ENCODE data around the gene HOXB6.

The HOXB6 gene

DNA sequence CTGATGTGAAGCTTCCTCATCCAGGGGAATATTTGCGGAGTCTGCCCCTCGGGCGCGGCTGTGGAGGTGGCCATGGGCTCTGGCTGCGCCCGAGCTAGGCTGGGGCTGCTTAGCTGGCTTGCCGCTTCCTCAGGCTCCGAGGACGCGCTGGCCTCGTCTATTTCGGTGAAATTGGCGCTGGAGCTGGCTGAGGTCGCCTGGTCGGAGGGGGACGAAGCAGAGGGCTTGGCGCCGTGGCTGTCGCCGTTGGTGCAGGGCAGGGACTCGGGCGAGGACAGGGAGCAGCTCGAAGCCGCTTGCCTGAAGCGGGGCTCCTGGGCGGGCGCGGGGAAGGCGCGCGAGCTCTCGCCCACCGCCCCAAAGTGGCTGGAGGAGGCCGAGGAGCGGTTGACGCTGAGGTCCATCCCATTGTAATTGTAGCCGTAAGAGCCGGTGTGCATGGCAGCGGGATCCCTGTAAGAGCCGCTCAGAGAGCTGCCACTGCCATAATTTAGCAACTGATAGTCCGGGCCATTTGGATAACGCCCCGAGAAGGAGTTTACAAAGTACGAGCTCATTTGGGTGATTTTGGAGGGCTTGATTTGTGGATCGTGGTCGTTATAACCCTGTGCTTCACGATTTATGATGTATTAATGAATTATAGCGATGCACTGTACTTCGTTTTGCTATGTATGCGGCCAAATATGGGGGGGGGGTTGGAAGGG is 11.5 kb downstream of the HOXB6 start, which contains the start of gene HOXB5:
Gene HOXB5 (minus strand): TSS at position 654 of the 704 bp plus-strand sequence. CDS start 97 bp downstream, at position 557.
- Mint-ChIP-seq H3K27ac (no peak within 1 kb of the TSS), H3K9me3 (no peaks in the 10 kb centered on the region), H3K4me3 (peak within 1 kb of the TSS; percentile 83), H3K36me3 (ENCODE audit: low read depth) (peaks cover 2% of the 10 kb centered on the region), H3K27me3 (ENCODE audit: low read depth) (peaks cover 89% of the 10 kb centered on the region), H3K4me1 (ENCODE audit: low read depth) (peaks cover 44% of the 10 kb centered on the region)
- DNase-seq (ENCODE audit: low spot score) = no peak

DNA sequence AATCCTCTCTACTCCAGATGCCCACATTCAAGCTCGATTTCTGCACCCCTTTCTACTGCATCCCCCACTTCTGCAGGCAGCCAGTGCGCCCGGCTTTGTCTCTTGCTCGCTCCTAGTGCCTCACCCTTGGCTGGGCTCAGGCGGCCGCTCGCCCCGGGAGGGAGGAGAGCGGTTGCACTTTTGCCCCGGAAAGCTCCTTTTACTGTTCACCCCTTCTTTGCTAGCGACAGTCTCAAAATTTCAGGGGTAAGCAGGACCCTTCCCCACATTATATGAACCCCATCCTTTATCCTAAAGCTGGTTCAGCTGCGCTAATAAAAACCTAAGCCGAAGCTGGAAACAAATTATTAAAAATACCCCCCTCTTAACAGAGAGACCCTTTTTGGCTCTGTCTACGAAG is 12.2 kb downstream of the HOXB6 start:
- H3K9me3 Mint-ChIP-seq = no peaks in the 10 kb centered on the region
- no peak for DNase-seq (ENCODE audit: low spot score)
- H3K4me3 Mint-ChIP-seq = peak overlapping the region; percentile 83
- no peak overlapping the region for H3K27ac Mint-ChIP-seq
- peaks cover 89% of the 10 kb centered on the region for H3K27me3 Mint-ChIP-seq (ENCODE audit: low read depth)
- peaks cover 2% of the 10 kb centered on the region for H3K36me3 Mint-ChIP-seq (ENCODE audit: low read depth)
- H3K4me1 Mint-ChIP-seq (ENCODE audit: low read depth) = peaks cover 41% of the 10 kb centered on the region

DNA sequence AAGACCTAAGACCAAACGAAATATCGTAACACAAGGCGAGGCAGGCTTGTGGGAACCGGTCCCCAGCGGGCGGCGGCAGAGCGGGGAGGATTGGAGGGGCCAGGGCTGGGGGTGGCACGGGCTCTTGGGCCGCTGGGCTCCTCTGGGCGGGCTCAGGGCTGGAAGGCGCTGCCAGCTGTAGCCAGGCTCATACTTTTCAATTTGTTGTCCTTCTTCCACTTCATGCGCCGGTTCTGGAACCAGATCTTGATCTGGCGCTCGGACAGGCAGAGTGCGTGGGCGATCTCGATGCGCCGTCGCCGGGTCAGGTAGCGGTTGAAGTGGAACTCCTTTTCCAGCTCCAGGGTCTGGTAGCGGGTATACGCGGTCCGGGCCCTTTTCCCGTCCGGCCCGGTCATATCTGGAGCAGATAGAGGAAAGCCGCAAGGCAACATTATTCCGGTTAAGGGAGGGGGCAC is 12.7 kb downstream of the HOXB6 start:
- Mint-ChIP-seq H3K4me3 (peak overlapping the region; percentile 28), H3K36me3 (ENCODE audit: low read depth) (peaks cover 2% of the 10 kb centered on the region), H3K27ac (no peak overlapping the region), H3K9me3 (no peaks in the 10 kb centered on the region), H3K4me1 (ENCODE audit: low read depth) (peaks cover 41% of the 10 kb centered on the region), H3K27me3 (ENCODE audit: low read depth) (peaks cover 89% of the 10 kb centered on the region)
- no peak for DNase-seq (ENCODE audit: low spot score)

DNA sequence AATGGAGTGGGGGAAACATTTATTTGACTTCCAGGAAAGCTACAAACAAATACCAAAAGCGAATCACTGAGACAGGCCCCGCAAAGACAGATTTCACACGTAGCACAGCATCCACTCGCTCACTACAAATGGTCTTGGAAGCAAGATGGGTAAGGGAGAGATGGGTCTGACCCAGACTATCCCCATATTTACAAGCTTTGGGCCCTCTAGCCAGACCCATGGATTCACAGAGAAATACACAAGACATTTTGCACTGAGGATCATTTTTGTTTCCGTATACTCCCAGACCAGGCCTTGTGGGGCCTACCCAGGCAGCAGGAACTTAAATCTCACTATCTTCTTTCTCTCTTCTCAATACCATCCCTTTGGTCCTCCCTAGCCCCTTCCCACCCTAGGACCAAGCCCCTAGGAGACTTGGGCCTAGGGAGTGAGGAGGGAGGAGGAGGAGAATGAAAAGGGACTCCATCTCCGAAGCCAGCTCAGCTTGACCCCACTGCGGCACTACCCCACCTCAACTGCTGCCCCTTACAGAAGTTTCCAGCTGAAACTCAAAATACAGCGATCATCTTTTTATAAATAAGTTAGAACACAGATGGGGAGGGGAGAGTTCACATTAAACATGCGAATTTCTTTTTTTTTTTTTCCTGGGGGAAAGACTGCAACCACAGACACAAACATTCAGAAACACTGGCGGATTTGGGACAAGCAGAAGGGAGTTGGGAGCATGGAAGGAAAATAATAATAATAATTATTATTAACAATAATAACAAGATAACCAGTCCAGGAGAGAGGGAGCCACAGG is 13.3 kb downstream of the HOXB6 start:
- peaks cover 39% of the 10 kb centered on the region for H3K4me1 Mint-ChIP-seq (ENCODE audit: low read depth)
- no peak overlapping the region for H3K4me3 Mint-ChIP-seq

DNA sequence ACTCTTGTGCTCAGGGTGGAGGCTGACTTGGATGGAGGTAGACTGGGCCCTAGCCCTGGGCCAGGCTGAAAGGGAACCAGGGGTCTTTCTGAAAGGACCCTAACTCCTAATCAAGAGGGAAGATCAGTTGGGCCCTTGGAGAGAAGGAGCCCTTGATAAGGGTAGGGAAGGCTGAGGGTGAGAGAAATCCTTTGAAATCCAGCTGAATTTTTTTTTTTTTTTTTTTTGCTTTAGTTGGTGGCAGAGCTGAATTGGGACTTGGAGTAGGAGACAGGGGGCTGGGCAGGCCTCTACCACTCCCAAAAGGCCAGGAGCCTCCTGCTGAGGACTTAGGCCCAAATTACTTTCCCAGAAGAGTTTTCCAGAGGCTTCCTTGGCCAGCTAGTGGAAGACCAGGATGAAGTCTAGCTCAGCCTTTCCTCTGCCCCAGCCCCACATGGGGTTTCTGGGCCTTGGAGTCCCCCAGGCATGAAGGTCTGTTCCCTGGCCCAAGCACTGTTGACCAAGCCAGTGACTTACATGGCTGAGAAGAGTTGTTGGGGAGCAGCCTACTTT is 14.1 kb downstream of the HOXB6 start:
- Mint-ChIP-seq H3K9me3 (no peaks in the 10 kb centered on the region), H3K4me3 (no peak overlapping the region), H3K27ac (no peak overlapping the region), H3K4me1 (ENCODE audit: low read depth) (peaks cover 40% of the 10 kb centered on the region), H3K27me3 (ENCODE audit: low read depth) (peaks cover 90% of the 10 kb centered on the region), H3K36me3 (ENCODE audit: low read depth) (no peaks in the 10 kb centered on the region)
- DNase-seq (ENCODE audit: low spot score) = no peak

More for the DNA sequence above, 13.3 kb downstream of the HOXB6 start:
- Mint-ChIP-seq H3K9me3 (no peaks in the 10 kb centered on the region), H3K27ac (no peak overlapping the region), H3K27me3 (ENCODE audit: low read depth) (peaks cover 89% of the 10 kb centered on the region), H3K36me3 (ENCODE audit: low read depth) (peaks cover 2% of the 10 kb centered on the region)
- DNase-seq (ENCODE audit: low spot score) = no peak

DNA sequence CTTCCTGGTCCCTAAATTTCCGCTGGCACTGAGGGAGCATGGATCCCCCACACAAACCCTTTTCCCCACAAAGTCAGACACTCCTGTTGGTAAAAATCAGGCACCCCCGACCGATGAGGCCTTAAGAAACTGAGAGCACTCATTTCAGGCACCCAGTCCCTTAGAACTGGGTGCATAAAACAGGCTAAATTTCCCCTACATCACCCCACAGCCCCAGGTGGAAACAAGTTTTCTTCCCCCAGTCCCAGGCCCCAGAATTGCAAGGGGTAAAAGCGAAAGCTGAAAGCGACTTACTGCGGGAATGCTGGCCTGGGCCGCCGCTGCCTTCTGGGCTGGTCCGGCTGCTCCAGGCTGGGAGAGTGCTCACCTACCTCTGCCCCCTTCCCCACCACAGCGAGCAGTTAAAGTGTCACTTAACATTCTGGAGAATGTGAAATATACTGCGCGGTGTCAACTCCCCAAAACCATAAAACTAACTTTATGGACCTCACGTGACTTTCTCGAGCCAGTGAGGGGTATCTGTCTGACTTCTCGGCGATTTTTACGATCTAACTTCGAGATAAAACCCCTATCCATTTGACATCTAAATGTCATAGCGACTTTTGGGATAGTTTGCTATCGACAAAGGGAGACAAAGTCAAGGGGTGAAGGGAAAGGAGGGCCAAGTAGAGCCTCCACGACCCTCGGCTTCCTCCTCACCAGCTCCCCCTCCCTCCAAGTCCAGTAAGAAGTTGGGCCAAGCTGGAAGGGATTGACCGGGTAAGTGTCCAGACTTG is 14.8 kb downstream of the HOXB6 start, which contains the start of gene HOXB3:
Gene HOXB3 (minus strand): TSS at position 411 of the 776 bp plus-strand sequence. CDS start 37,767 bp downstream, outside the sequence.
- DNase-seq (ENCODE audit: low spot score) = no peak
- Mint-ChIP-seq H3K4me3 (no peak within 1 kb of the TSS), H3K9me3 (no peaks in the 10 kb centered on the region), H3K36me3 (ENCODE audit: low read depth) (no peaks in the 10 kb centered on the region), H3K27me3 (ENCODE audit: low read depth) (peaks cover 86% of the 10 kb centered on the region), H3K4me1 (ENCODE audit: low read depth) (peaks cover 45% of the 10 kb centered on the region), H3K27ac (no peak within 1 kb of the TSS)

DNA sequence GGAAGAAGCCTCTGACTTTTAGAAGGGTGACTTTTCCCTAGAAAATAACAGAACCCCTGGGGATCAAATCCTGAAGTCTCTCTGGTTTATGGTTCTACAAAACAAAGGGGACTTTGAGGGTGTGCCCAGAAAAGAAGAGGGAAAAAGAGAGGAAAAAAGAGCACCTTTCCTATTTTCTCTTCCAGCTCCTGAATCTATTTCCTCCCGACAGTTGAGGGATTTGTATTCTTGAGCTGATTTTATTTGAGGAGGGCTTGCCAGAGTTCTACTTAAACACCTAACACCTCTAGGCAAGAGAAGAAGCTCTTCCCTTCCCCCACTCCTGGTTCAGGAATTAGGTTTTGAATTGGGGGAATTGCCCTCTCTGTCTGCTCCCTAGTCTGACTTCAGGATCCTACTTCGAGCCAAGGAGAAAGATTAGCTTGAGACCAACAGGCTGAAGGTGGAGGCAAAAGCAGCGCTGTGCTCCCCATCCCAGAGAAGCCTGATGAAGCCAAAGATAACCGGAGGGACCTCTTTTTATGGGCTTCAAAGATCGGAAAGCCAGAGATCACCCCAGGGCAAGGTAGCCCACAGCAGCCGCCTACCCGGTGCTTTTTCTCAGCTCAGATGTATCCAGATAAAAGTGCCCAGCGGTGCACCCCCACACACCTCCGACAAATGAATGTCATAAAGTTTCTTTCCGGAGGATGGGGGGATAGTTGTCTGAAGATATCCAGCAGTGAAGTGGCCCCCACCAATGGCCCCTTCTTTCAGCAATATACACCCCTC is 15.5 kb downstream of the HOXB6 start:
- no peak for DNase-seq (ENCODE audit: low spot score)
- Mint-ChIP-seq H3K9me3 (no peaks in the 10 kb centered on the region), H3K27ac (no peak overlapping the region), H3K27me3 (ENCODE audit: low read depth) (peaks cover 85% of the 10 kb centered on the region), H3K4me3 (no peak overlapping the region), H3K36me3 (ENCODE audit: low read depth) (no peaks in the 10 kb centered on the region), H3K4me1 (ENCODE audit: low read depth) (peaks cover 50% of the 10 kb centered on the region)

DNA sequence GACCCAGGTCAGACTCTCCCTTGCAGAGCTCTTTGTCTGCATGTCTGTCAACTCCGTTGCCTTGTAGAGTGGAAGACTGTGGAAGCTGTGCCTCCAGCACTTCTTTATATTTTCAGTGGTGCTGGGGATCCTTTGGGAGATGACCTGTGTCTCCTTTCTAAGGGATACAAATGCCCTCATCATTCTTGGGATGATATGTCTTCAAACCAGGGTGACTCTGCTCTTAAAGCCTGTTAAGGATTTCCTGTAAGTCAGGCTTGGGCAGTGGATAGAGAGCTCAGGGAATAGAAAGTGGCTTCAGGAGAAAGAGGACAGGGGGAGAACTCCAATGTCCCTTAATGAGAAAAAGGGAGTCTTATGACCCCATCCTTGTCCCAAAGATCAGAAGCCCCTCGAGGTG is 16.3 kb downstream of the HOXB6 start:
- no peak overlapping the region for H3K27ac Mint-ChIP-seq
- H3K4me3 Mint-ChIP-seq = no peak overlapping the region
- peaks cover 85% of the 10 kb centered on the region for H3K27me3 Mint-ChIP-seq (ENCODE audit: low read depth)
- H3K9me3 Mint-ChIP-seq = no peaks in the 10 kb centered on the region
- H3K36me3 Mint-ChIP-seq (ENCODE audit: low read depth) = no peaks in the 10 kb centered on the region
- H3K4me1 Mint-ChIP-seq (ENCODE audit: low read depth) = peaks cover 46% of the 10 kb centered on the region
- no peak for DNase-seq (ENCODE audit: low spot score)

DNA sequence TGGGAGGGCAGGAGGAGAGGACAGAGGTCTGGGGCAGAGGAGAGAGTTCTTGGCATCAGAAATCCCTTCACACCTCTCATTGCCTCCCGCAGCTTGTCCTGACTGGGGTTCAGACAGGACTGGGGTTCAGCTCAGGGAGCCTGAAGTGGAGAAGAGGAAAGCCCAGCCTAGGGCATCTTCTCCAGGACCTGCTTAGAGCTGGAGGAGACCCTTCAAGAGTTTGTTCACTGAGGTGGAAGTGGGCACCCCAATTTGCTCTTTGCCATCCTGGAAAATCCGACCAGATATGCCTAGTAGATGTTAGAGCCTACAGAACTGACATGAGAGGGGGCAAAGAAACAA is 16.7 kb downstream of the HOXB6 start:
- Mint-ChIP-seq H3K27ac (no peak overlapping the region), H3K4me1 (ENCODE audit: low read depth) (peaks cover 44% of the 10 kb centered on the region), H3K36me3 (ENCODE audit: low read depth) (no peaks in the 10 kb centered on the region), H3K27me3 (ENCODE audit: low read depth) (peaks cover 85% of the 10 kb centered on the region), H3K4me3 (no peak overlapping the region), H3K9me3 (no peaks in the 10 kb centered on the region)
- no peak for DNase-seq (ENCODE audit: low spot score)

DNA sequence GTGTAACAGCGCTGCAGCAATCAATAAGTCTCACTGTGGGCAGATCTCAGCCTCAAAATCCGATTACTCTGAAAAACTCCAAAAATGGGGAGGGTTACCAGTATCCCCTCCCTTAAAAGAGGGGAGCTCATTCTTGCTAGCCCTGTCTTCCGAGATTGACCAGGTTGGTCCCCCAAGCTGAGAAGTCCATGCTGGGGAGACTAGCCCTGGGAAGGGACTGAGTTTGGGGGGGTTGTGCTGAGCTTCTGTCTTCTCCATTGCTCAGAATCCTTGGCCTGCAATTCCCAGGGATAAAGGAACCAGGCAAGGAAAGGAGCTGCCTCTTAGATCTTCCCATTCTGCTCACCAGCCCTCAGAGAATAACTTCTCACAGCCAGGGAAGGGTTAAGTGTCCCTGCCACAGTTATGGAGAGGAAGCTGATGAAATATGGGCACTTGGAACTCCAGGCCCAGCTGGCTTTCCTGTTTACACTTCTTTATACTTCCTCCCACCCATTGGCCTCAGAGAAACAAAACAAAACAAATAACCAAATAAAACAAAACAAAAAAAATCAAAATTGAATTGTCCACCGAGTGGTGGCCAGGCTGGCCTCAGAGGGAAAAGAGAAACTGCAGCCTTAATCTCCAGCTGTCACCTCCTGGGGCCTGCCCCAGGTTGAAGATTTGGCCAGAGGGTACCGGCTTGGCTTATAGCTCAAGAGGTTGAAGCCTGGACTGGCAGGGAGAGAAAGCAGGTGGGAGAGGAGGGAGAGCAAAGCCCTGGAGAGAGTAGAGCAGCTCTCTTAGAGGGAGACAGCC is 17.3 kb downstream of the HOXB6 start:
- Mint-ChIP-seq H3K4me3 (peak overlapping the region; percentile 35), H3K27me3 (ENCODE audit: low read depth) (peaks cover 85% of the 10 kb centered on the region), H3K27ac (no peak overlapping the region), H3K9me3 (no peaks in the 10 kb centered on the region), H3K4me1 (ENCODE audit: low read depth) (peaks cover 41% of the 10 kb centered on the region), H3K36me3 (ENCODE audit: low read depth) (no peaks in the 10 kb centered on the region)
- DNase-seq (ENCODE audit: low spot score) = no peak

DNA sequence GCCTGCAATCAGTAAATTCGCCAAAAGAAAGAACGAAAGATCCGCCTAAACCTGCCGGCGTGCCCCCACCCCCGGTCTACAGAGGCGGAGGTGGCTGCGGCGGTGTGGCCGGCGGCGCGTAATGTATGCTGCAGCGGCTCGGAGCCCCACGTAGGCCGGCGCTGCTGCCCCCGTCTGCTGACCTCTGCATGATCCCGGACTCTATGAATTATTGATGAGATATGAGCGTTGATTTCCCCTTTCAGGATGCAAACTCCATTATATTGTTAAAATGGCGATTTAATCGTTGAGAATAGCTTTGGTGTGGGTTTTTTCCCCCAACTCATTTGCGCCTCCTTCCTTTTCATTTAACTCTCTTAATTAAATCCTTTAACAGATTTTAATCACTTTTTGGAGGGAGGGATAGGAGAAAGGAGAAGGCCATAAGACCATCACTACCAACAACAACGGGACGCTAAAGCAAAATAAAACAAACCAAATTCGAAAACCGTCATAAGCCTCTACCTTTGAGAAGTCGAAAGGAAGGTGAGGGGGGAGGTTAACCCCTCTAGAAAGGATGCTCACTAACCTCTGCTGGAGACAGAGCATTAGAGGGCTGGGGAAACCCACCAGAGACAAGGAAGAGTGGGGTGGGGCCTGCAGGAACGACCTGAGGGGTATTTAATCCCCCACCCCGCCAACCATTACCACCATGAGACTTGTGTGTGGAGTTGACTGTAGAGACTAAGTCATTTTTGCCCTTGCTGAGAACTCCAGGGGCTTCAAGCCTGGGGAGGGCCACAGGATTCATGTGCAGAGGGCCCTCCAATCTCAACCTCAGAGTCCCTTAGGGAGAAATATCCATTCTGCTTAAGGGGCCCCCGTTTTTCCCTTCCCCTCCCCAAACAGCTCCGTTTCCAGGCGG is 18.2 kb downstream of the HOXB6 start:
- H3K4me1 Mint-ChIP-seq (ENCODE audit: low read depth) = peaks cover 43% of the 10 kb centered on the region
- no peaks in the 10 kb centered on the region for H3K36me3 Mint-ChIP-seq (ENCODE audit: low read depth)
- DNase-seq (ENCODE audit: low spot score) = peak; percentile 43
- H3K27me3 Mint-ChIP-seq (ENCODE audit: low read depth) = peaks cover 84% of the 10 kb centered on the region
- no peak overlapping the region for H3K27ac Mint-ChIP-seq
- no peaks in the 10 kb centered on the region for H3K9me3 Mint-ChIP-seq
- peak overlapping the region; percentile 89 for H3K4me3 Mint-ChIP-seq
